Progenitor cell of endocrine pancreas (in vitro differentiated cells): ENCODE results near the gene PPM1E. TPM values are rescaled to one million over a fixed set of nuclear protein-coding genes. Genes with fewer than 3 reads are reported as not detected.

ENCODE experiments used
- DNase-seq: peaks from one replicate; pipeline ENCODE4 v3.0.0; 2021; ENCODE audit warnings: low spot score; ENCODE audit not compliant: unreplicated experiment
- H3K27ac Mint-ChIP-seq: 2 replicates; pipeline ENCODE4 v1.8.0; 2021; ENCODE audit warnings: mild to moderate bottlenecking, moderate library complexity, mixed read lengths
- H3K27me3 Mint-ChIP-seq: 2 replicates; pipeline ENCODE4 v1.8.0; 2021; ENCODE audit warnings: mixed read lengths
- H3K36me3 Mint-ChIP-seq: 2 replicates; pipeline ENCODE4 v1.8.0; 2022; ENCODE audit warnings: mixed read lengths; ENCODE audit not compliant: insufficient read depth
- H3K4me1 Mint-ChIP-seq: 2 replicates; pipeline ENCODE4 v1.8.0; 2021; ENCODE audit warnings: low read depth, mixed read lengths
- H3K4me3 Mint-ChIP-seq: 2 replicates; pipeline ENCODE4 v1.8.0; 2021; ENCODE audit warnings: low read depth, mild to moderate bottlenecking, moderate library complexity, mixed read lengths
- H3K9me3 Mint-ChIP-seq: 2 replicates; pipeline ENCODE4 v1.8.0; 2021; ENCODE audit warnings: low read depth, mixed read lengths
- total RNA-seq: library from RNA; stranded (reverse); gene quantifications from 2 replicates; pipeline ENCODE4 v1.2.1, GENCODE V29; 2021
- TF ChIP-seq, protein P1 (sequence below): fragments of 200-600 bp; sonication (generic); IDR thresholded peaks from one replicate; pipeline ENCODE4 v1.5.0; 2021; ENCODE audit warnings: antibody characterized with exemption, mild to moderate bottlenecking; ENCODE audit not compliant: unreplicated experiment

Gene PPM1E
- total RNA-seq, 1 donor from 2014 or later = 1.6 TPM

DNA sequence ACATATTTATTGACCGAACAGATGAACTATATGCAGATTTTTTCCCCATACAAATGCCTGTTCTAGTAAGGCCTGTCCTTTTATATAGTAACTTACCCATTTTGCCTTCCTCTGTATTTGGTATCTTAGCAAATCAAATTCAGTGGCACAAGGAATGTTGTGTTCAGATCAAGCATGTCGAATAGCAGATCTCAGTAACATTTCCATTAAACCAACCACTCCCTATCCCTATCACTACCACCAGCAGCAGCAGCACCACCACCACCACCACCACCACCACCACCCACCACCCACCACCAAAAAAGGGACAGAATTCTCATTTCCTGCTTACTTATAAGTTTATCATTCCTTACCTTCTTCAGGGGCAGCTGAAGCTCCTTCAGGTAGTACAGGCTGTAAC is 256.3 kb downstream of the PPM1E start:
- Mint-ChIP-seq H3K9me3 (no peaks in the 10 kb centered on the region), H3K36me3 (peaks cover 9% of the 10 kb centered on the region), H3K27me3 (no peaks in the 10 kb centered on the region), H3K27ac (no peak overlapping the region), H3K4me1 (peaks cover 5% of the 10 kb centered on the region), H3K4me3 (no peak overlapping the region)
- no peak for DNase-seq
- TF ChIP-seq, protein P1, sequence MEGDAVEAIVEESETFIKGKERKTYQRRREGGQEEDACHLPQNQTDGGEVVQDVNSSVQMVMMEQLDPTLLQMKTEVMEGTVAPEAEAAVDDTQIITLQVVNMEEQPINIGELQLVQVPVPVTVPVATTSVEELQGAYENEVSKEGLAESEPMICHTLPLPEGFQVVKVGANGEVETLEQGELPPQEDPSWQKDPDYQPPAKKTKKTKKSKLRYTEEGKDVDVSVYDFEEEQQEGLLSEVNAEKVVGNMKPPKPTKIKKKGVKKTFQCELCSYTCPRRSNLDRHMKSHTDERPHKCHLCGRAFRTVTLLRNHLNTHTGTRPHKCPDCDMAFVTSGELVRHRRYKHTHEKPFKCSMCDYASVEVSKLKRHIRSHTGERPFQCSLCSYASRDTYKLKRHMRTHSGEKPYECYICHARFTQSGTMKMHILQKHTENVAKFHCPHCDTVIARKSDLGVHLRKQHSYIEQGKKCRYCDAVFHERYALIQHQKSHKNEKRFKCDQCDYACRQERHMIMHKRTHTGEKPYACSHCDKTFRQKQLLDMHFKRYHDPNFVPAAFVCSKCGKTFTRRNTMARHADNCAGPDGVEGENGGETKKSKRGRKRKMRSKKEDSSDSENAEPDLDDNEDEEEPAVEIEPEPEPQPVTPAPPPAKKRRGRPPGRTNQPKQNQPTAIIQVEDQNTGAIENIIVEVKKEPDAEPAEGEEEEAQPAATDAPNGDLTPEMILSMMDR = no peak

DNA sequence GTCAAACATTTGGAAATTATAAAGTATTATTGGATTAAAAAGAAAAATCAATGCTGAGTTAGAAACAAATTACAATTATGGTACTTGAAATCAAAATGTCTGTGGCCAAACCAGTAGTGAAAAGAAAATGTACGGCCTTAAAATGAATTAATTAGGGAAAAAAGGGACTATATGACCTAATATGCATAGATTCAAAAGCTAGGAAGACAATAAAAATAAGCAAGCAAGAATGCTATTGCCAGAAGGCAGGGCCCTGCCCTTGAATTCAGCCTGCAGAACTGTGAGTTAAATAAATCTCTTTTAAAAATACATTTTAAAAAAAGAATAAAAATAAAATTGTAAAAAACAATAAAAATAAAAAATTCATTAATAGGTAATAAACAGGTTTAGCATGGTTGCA is 262.4 kb downstream of the PPM1E start:
- Mint-ChIP-seq H3K9me3 (peaks cover 4% of the 10 kb centered on the region), H3K27me3 (no peaks in the 10 kb centered on the region), H3K4me1 (no peaks in the 10 kb centered on the region), H3K4me3 (no peak overlapping the region), H3K27ac (no peak overlapping the region), H3K36me3 (peaks cover 13% of the 10 kb centered on the region)
- TF ChIP-seq, protein P1 = no peak
- no peak for DNase-seq

DNA sequence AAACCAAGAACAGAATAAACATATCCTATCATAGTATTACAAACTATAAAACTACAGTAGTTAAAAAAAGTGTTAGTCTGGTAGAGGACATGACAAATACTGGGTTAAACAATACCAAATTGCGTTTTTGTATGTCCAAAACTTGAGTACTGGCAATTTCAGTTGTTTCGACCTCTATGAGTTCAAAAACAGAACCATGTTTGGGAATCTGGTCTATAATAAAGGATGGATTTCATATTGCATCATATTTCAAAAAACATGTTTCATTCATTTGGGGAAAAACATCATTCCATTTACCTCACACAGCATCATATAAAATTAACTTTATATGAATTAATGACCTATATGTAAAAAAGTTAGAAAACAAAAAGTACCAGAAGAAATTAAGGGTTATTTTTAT is 269.3 kb downstream of the PPM1E start:
- peaks cover 4% of the 10 kb centered on the region for H3K4me1 Mint-ChIP-seq
- H3K27me3 Mint-ChIP-seq = no peaks in the 10 kb centered on the region
- H3K27ac Mint-ChIP-seq = no peak overlapping the region
- H3K9me3 Mint-ChIP-seq = peaks cover 4% of the 10 kb centered on the region
- DNase-seq = no peak
- H3K4me3 Mint-ChIP-seq = no peak overlapping the region
- TF ChIP-seq, protein P1 = no peak
- peaks cover 10% of the 10 kb centered on the region for H3K36me3 Mint-ChIP-seq

DNA sequence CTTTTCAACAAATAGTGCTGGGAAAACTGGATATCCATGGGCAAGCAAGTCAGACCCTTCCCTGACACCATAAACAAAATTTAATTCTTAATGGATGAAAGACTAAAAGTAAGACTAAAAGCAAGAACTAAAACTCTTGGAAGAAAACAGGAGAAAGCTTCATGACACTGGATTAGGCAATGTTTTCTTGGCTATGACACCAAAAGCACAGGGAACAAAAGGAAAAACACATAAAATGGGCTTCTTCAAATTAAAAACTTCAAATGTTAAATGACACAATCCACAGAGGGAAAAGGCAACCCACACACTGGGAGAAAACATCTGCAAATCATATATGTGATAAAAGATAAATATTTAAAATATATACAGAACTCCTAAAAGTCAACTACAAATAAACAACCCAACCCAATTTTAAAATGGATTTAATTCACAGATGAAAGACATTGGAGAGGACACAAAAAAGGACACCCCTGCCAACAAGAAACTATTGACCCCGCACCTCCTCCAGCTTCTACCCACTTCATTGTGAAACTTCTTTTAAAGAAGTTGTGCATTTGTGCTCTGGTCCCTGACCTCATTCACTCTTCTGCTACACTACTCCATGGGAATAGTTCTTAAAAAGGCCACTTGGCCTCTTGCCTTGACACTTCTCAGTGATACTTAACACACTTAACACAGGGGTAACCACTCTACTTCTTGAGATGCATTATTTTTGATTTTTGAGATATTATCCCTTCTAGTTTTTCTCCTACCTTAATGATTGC is 270.7 kb downstream of the PPM1E start:
- peaks cover 6% of the 10 kb centered on the region for H3K36me3 Mint-ChIP-seq
- H3K4me3 Mint-ChIP-seq = no peak overlapping the region
- H3K4me1 Mint-ChIP-seq = peaks cover 4% of the 10 kb centered on the region
- TF ChIP-seq, protein P1 = no peak
- peaks cover 1% of the 10 kb centered on the region for H3K9me3 Mint-ChIP-seq
- DNase-seq = no peak
- no peaks in the 10 kb centered on the region for H3K27me3 Mint-ChIP-seq
- H3K27ac Mint-ChIP-seq = no peak overlapping the region

- Mint-ChIP-seq H3K4me1 (peaks cover 4% of the 10 kb centered on the region), H3K9me3 (no peaks in the 10 kb centered on the region), H3K36me3 (peaks cover 5% of the 10 kb centered on the region), H3K27ac (peak overlapping the region; percentile 10), H3K4me3 (no peak overlapping the region), H3K27me3 (no peaks in the 10 kb centered on the region)
- DNase-seq = no peak
- TF ChIP-seq, protein P1 = no peak
These were observed 272.1 kb downstream of the PPM1E start for GRCh38 chr17:59027750-59028149.
